Lower lobe of right lung (tissue), 2 donors: ENCODE data around the gene GNAO1. TPM values are rescaled to one million over a fixed set of nuclear protein-coding genes. Genes with fewer than 3 reads are reported as not detected.

Experiments used
- ATAC-seq, 2 donors: fragments of 200-7000 bp; cut with Tn5 transposase; one replicate each; pipeline ENCODE4 v1.9.1; 2020 to 2022; ENCODE audit warnings: mild to moderate bottlenecking in 2 of 2, moderate library complexity in 2 of 2
- DNase-seq: peaks from one replicate; pipeline ENCODE4 v3.0.0-alpha.2; 2020
- H3K27ac ChIP-seq: fragments of 200-600 bp; one replicate; pipeline ENCODE4 v1.8.0; 2022
- H3K27me3 ChIP-seq: fragments of 200-600 bp; one replicate; pipeline ENCODE4 v1.8.0; 2022; ENCODE audit warnings: low read depth
- H3K36me3 ChIP-seq: fragments of 200-600 bp; one replicate; pipeline ENCODE4 v1.8.0; 2022; ENCODE audit warnings: mild to moderate bottlenecking
- H3K4me1 ChIP-seq: fragments of 200-600 bp; one replicate; pipeline ENCODE4 v1.8.0; 2022
- H3K4me3 ChIP-seq: fragments of 200-600 bp; one replicate; pipeline ENCODE4 v1.8.0; 2022; ENCODE audit warnings: mild to moderate bottlenecking
- H3K9me3 ChIP-seq: fragments of 200-600 bp; one replicate; pipeline ENCODE4 v1.8.0; 2022
- CTCF ChIP-seq: fragments of 200-600 bp; IDR thresholded peaks from one replicate; pipeline ENCODE4 v1.8.0; 2022; ENCODE audit warnings: antibody characterized with exemption, mild to moderate bottlenecking
- intact Hi-C: fragments of 100-400 bp; cut with DNase I; formaldehyde crosslinking; loops from one replicate; pipeline ENCODE4 v1.11.0; 2022
- total RNA-seq: library from RNA; stranded (reverse); fragmentation: NEBNext Ultra II Directional; extraction: Animal tissue kit (Norgen Biotek cat#: 25700); gene quantifications from one replicate; pipeline ENCODE4 v1.2.1, GENCODE V29; 2021
- donor health status: DM: no; HTN: yes; CAD: no; lungs with severe emphysema.

GNAO1 gene
- total RNA-seq, 1 donor from 2014 or later = 1.8 TPM

- Histone ChIP-seq H3K4me1 (no peaks in the 10 kb centered on the region), H3K27ac (no peak overlapping the region), H3K4me3 (no peak overlapping the region), H3K9me3 (peaks cover 13% of the 10 kb centered on the region), H3K27me3 (no peaks in the 10 kb centered on the region), H3K36me3 (peaks cover 87% of the 10 kb centered on the region)
- no peak for ATAC-seq
- no peak for TF ChIP-seq CTCF
- intact Hi-C loops = no loop called here
- no peak for DNase-seq
These were observed 191.2 kb downstream of the GNAO1 start for GRCh38 chr16:56382459-56382858.

GRCh38 chr16:56382901-56383355, 191.6 kb downstream of the GNAO1 start:
- Histone ChIP-seq H3K27ac (no peak overlapping the region), H3K36me3 (peaks cover 91% of the 10 kb centered on the region), H3K4me3 (no peak overlapping the region), H3K9me3 (peaks cover 13% of the 10 kb centered on the region), H3K27me3 (no peaks in the 10 kb centered on the region), H3K4me1 (no peaks in the 10 kb centered on the region)
- DNase-seq = no peak
- no peak for ATAC-seq
- TF ChIP-seq CTCF = no peak
- intact Hi-C loops = no loop called here

GRCh38 chr16:56384074-56384721, 192.9 kb downstream of the GNAO1 start:
- peaks cover 13% of the 10 kb centered on the region for H3K9me3 ChIP-seq
- H3K27me3 ChIP-seq = no peaks in the 10 kb centered on the region
- no peaks in the 10 kb centered on the region for H3K4me1 ChIP-seq
- DNase-seq = no peak
- no peak for ATAC-seq
- no peak overlapping the region for H3K27ac ChIP-seq
- H3K36me3 ChIP-seq = peaks cover 99% of the 10 kb centered on the region
- H3K4me3 ChIP-seq = no peak overlapping the region
- intact Hi-C loops = no loop called here
- no peak for TF ChIP-seq CTCF

- TF ChIP-seq CTCF = no peak
- DNase-seq = no peak
- H3K27ac ChIP-seq = no peak overlapping the region
- H3K27me3 ChIP-seq = no peaks in the 10 kb centered on the region
- no peaks in the 10 kb centered on the region for H3K9me3 ChIP-seq
- ATAC-seq = no peak
- H3K4me1 ChIP-seq = no peaks in the 10 kb centered on the region
- H3K4me3 ChIP-seq = no peak overlapping the region
- intact Hi-C loops = no loop called here
- H3K36me3 ChIP-seq = peaks cover 95% of the 10 kb centered on the region
These were observed 196.1 kb downstream of the GNAO1 start for GRCh38 chr16:56387396-56387795.

- Histone ChIP-seq H3K9me3 (no peaks in the 10 kb centered on the region), H3K36me3 (peaks cover 88% of the 10 kb centered on the region), H3K4me3 (no peak overlapping the region), H3K27ac (no peak overlapping the region), H3K4me1 (no peaks in the 10 kb centered on the region), H3K27me3 (no peaks in the 10 kb centered on the region)
- TF ChIP-seq CTCF = no peak
- intact Hi-C loops = no loop called here
- no peak for DNase-seq
- no peak for ATAC-seq
These were observed 196.9 kb downstream of the GNAO1 start for GRCh38 chr16:56388209-56388608.
